Measurements from ENCODE around the gene PI16.

- TF ChIP-seq CTCF (IDR thresholded peaks at IDR 0.05; ENCODE audit: extremely low read depth in 1 of 2, insufficient read depth in 1 of 2, low read depth in 1 of 2, low read length in 2 of 2) (no peak), POLR2AphosphoS5 (IDR thresholded peaks at IDR 0.05; ENCODE audit: insufficient read depth, low read depth, low read length) (no peak)
Observed at GRCh38 chr6:37005827-37006567, 51.5 kb downstream of the PI16 start.
